GM19025 (cell line): ENCODE data around the gene CDK9.
"Not testable (repeated sequence)": the region's sequence is repeated elsewhere in the genome, so short reads cannot be mapped to it uniquely, and the experiment has no call there.

Source experiments
- ATAC-seq: cut with Tn5 transposase; IDR thresholded peaks from one replicate; pipeline ENCODE4 v1.9.1; 2021; ENCODE audit warnings: mild to moderate bottlenecking, low read depth, moderate library complexity; ENCODE audit not compliant: unreplicated experiment

CDK9 gene

GRCh38 chr9:127785933-127786772 lies at the start of gene CDK9:
TSS of gene CDK9 (plus strand) at chr9:127786034. CDS start at chr9:127786149, 115 bp downstream.
- peak; percentile 61 for ATAC-seq

GRCh38 chr9:127738666-127739065 lies 47.2 kb upstream of the CDK9 start:
- no peak for ATAC-seq

DNA sequence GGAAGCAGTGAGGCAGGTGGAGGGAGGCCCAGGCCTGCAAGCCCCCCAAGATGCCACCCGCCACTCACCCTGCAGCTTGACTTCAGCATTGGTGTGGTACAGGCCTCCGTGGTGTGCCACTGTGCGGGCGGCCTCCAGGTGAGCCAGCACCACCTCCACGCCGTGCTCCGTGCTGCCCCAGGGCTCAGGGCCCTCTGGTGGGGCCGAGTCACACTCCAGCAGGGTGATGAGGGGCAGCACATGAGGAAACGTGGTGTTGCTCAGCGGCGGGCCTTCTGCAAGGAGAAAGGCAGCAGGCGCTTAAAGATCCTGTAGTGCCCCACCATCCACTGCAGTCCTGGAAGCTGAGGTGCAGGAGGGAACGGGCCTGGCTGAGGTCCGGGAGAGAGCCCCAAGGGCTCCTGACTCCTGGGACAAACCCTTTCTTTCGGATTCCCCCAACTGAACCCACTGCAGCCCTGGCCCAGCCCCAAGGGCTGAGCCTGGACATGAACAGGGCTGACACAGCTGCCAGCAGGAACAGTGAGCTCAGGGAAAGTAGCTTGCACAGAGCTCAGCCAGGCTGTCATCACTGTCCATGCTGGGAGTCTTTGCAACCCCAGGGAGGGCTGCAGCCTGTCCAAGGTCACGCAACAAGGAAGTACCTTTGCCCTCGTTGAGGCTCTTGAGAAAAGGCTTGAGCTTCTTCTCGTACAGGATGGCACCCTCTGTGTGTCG lies 46.1 kb upstream of the CDK9 start:
- no peak for ATAC-seq

- ATAC-seq = no peak
Observed at GRCh38 chr9:127741831-127742434, 43.9 kb upstream of the CDK9 start.

- ATAC-seq = no peak
Observed at GRCh38 chr9:127742435-127743088, 43.3 kb upstream of the CDK9 start.

GRCh38 chr9:127744398-127745110 lies 41.3 kb upstream of the CDK9 start:
- ATAC-seq = no peak

DNA sequence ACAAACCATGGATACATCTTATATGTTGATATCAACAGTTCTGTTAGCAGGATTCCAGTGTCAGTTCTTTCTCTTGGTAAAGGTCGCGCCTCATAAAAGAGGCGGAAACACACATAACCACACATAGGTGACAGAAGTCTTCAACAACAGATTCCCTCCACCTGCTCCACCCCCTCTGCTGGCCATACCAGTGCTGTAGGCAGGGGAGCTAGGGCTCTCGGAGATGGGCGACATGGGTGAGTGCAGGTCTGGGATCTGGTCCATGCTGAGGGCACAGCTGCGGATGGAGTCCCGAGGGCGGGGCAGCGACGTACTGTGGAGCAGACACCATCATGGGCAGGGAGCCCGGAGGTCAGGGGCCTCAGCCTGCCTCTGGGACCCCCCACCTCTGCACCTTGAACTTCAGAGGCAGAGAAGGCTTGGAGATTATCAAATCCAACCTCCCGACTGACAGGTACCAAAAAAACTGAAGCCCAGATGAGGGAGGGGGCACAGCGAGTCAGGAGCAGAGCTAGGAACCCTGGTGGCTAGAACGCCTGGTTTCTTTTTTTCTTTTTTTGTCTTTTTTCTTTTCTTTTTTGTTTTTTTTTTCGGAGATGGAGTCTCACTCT lies 38.8 kb upstream of the CDK9 start:
- ATAC-seq = no peak

DNA sequence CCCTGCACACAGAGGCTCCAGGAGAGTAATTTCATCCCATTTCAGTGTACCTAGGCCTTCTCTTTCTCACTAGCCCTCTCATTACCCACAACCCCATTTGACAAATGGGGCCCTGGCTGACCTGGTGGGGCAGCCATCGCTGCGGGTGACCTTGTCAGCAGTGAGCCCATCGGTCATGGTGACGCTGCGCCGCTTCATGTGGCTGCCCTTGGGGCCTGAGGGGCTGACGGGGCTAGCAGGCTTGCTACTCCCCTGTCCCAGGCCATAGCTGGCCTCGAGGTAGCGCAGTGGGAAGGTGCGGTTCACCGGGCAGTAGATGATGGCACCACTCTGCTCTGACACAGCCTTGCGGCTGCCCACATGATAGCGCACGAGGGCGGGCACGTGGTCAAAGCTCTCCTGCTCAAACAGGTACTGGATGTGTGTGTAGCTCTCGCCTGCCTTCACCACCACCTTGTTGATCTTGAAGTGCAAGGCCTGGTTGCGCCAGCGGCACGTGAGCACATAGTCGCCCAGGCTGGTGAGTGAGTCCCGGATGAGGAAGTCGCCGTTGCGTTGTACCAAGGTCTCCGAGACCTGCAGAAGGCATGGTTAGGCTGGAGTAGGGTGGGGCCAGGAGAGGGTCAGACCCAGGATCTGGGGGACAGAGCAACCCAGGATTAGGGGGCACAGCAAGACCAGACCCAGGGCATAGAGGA lies 36.6 kb upstream of the CDK9 start:
- no peak for ATAC-seq

GRCh38 chr9:127751269-127752054 lies 34.4 kb upstream of the CDK9 start:
- no peak for ATAC-seq

DNA sequence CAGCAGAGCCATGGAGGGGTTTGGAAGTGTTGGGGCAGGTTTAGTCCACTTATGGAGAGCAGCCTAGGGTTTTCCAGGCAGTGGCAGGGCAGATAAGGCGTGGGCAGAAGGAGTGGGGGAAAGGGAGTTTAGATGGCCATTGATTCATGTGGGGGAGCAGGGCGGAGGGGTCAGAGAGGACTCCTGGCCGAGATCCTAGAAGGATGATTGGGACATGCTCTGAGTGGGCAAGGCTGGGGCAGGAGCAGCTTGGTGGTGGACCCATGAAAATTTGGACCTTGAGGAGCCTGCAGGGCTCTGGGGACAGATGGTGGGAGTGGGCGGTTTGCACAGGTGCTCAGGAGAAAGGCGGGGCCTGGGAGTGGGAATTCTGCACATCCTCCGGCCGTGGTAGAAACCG lies 32.7 kb upstream of the CDK9 start:
- no peak for ATAC-seq

DNA sequence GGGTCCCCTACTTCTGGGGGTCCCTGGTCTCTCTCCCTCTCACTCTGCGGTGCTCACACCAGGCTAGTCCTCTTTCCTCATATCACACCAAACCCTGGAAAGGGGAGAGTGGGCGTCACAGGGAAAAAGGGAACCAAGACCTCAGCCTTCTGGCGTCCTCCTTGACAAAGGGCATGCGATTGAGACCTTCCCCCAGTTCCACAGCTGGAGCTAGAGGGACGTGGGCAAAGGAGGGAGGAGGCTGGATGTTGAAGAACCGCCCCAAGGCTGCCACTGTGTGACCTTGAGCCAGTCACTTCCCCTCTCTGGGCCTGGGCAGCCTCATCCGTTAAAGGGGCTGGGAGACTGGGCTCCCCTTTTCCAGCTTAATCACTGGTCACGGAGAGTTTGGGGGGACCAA lies 32.2 kb upstream of the CDK9 start:
- no peak for ATAC-seq

DNA sequence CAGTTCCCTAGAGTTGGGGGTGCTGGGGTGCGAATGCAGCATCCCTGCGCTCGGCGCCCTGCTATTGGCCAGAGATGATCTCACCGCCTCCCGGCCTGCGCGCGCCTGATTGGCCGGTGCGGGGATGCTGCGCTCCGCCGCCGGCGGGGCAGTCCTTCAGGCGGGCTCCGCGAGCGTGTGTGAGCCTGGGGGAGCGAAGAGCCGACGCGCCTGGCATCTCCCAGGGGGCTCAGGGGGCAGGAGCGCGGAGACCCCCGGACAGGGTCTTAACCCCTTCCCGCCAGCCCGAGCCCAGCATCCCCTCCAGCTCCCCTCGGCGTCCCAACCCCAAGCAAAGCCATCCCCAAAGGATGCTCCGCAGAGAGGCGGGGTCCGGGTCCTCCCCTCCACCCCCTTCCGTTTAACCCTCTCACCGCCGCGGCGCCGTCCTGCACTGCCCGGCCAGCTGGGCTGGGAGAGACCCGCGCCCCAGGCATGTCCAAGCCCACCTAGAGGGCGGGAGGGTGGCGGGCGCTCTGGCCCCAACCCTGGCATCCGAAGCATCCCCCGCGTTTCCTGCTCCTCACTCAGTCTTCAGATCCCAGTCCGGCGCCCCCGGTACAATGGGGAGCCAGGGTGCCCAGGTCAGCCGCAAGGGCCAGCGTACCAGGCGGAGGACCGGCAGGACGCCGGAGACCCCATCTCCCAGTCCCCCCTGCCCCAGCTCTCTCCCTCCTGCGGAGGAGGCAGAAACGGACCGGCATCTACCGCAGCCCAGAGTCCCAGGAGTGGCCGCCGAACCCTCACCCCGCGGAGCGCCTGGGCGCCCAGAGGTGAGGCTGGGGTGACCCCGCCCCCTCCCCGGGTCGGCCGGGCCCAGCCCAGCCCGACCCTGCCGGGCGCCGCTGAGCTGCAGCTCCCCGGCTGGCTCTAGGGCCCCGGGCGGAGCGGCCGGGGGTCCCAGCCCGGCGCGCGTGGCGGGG lies 31.5 kb upstream of the CDK9 start:
- ATAC-seq = no peak

- ATAC-seq = no peak
Observed at GRCh38 chr9:127755061-127756060, 30.5 kb upstream of the CDK9 start.

DNA sequence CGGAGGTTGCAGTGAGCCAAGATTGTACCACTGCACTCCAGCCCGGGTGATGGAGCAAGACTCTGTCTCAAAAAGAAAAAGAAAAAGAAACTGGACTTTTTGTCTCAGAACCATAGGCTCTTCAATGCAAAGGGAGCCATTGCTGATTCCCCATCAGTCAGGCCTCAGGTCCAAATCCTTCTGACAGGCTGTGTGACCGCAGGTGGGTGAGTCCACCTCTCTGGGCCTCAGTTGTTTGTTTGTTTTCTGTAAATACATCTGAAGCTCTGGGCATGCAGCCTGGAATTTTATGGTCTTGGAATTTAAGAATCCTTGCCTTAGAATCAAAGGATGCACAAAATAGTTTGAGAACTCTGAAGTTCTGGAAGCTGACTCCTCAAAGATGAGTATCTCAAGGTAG lies 29.6 kb upstream of the CDK9 start:
- ATAC-seq = no peak

DNA sequence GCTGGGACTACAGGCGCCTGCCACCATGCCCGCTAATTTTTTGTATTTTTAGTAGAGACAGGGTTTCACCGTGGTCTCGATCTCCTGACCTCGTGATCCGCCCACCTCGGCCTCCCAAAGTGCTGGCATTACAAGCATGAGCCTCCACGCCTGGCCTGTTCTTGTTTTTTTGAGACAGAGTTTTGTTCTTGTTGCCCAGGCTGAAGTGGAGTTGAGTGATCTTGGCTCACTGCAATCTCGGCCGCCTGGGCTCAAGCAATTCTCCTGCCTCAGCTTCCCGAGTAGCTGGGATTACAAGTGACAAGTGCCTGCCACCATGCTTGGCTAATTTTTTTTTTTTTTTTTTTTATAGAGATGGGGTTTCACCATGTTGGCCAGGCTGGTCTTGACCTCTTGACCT lies 29.1 kb upstream of the CDK9 start:
- ATAC-seq = not testable (repeated sequence)

GRCh38 chr9:127758843-127759242 lies 27.0 kb upstream of the CDK9 start:
- ATAC-seq = no peak
